CD14-positive monocyte (primary cell): Measurements from ENCODE around the gene STK32C. TPM values are rescaled to one million over a fixed set of nuclear protein-coding genes. Genes with fewer than 3 reads are reported as not detected.

ENCODE experiments used
- DNase-seq, 3 donors: peaks; one replicate each; pipeline ENCODE4 v3.0.0-alpha.2; 2011 to 2022
- H2AFZ ChIP-seq: 2 replicates; pipeline ENCODE4 v1.6.0; 2012; ENCODE audit warnings: mild to moderate bottlenecking, low read depth, low read length, inconsistent platforms; ENCODE audit not compliant: insufficient read depth, poor library complexity, severe bottlenecking
- H3K27ac ChIP-seq, 2 donors: 1 replicate in 1 of 2; 2 replicates in 1 of 2; pipeline ENCODE4 v1.5.1; 2012 to 2013; ENCODE audit warnings: low read length in 2 of 2, control low read depth in 1 of 2, inconsistent platforms in 1 of 2, low read depth in 1 of 2, mild to moderate bottlenecking in 1 of 2
- H3K27me3 ChIP-seq, 2 donors: one replicate each; pipeline versions ENCODE4 v1.6.0 to v1.6.1; 2011 to 2013; ENCODE audit warnings: low read length in 2 of 2; ENCODE audit not compliant: control insufficient read depth in 2 of 2, insufficient read depth in 2 of 2
- H3K36me3 ChIP-seq, 2 donors: replicated peaks in 1 of 2; 1 replicate in 1 of 2; 2 replicates in 1 of 2; pipeline versions ENCODE4 v1.5.1 to v1.6.1; 2012 to 2013; ENCODE audit warnings: low read length in 2 of 2, control low read depth in 1 of 2, inconsistent platforms in 1 of 2, mild to moderate bottlenecking in 1 of 2; ENCODE audit not compliant: insufficient read depth in 2 of 2, control insufficient read depth in 1 of 2
- H3K4me1 ChIP-seq, 2 donors: 1 replicate in 1 of 2; 2 replicates in 1 of 2; pipeline versions ENCODE4 v1.5.1 to v1.6.1; 2012 to 2013; ENCODE audit warnings: low read length in 2 of 2, control low read depth in 1 of 2, inconsistent platforms in 1 of 2, mild to moderate bottlenecking in 1 of 2, moderate library complexity in 1 of 2; ENCODE audit not compliant: insufficient read depth in 2 of 2, control insufficient read depth in 1 of 2
- H3K4me2 ChIP-seq: replicated peaks from 2 replicates; pipeline ENCODE3; 2012; ENCODE audit warnings: low read length, moderate library complexity, mild to moderate bottlenecking; ENCODE audit not compliant: poor library complexity, severe bottlenecking; ENCODE audit errors: extremely low read depth
- H3K4me3 ChIP-seq, 3 experiments: fragments of 200-600 bp in 1 of 3; sonication (generic) in 1 of 3; replicated peaks in 1 of 3; 1 replicate in 2 of 3; 2 replicates in 1 of 3; pipeline ENCODE4 v1.5.1; 2011 to 2013; ENCODE audit warnings: low read length in 3 of 3, mild to moderate bottlenecking in 3 of 3, control low read depth in 2 of 3, low read depth in 2 of 3, inconsistent platforms in 1 of 3, moderate library complexity in 1 of 3
- H3K79me2 ChIP-seq: 2 replicates; pipeline ENCODE4 v1.6.0; 2012; ENCODE audit warnings: mild to moderate bottlenecking, control low read depth, inconsistent platforms, low read length, moderate library complexity; ENCODE audit not compliant: insufficient read depth
- H3K9ac ChIP-seq: 2 replicates; pipeline ENCODE4 v1.6.0; 2017; ENCODE audit warnings: low read length, mild to moderate bottlenecking; ENCODE audit not compliant: insufficient read depth, poor library complexity, severe bottlenecking
- H3K9me3 ChIP-seq, 2 donors: replicated peaks in 1 of 2; 1 replicate in 1 of 2; 2 replicates in 1 of 2; pipeline versions ENCODE4 v1.5.1 to v1.6.1; 2012 to 2013; ENCODE audit warnings: low read length in 2 of 2, control low read depth in 1 of 2; ENCODE audit not compliant: control insufficient read depth in 1 of 2, insufficient read depth in 1 of 2
- H4K20me1 ChIP-seq: 2 replicates; pipeline ENCODE4 v1.6.0; 2012; ENCODE audit warnings: mild to moderate bottlenecking, low read length, control low read depth, moderate library complexity; ENCODE audit not compliant: insufficient read depth
- H3K27ac Mint-ChIP-seq, 7 donors: one replicate each; pipeline ENCODE4 v1.8.0; 2020; ENCODE audit warnings: mild to moderate bottlenecking in 7 of 7, mixed read lengths in 7 of 7, moderate library complexity in 6 of 7, inconsistent platforms in 2 of 7
- H3K27me3 Mint-ChIP-seq, 3 donors: one replicate each; pipeline ENCODE4 v1.8.0; 2021 to 2022; ENCODE audit warnings: low read depth in 3 of 3, mild to moderate bottlenecking in 3 of 3, mixed read lengths in 3 of 3, moderate library complexity in 3 of 3, inconsistent platforms in 1 of 3
- H3K36me3 Mint-ChIP-seq, 2 donors: one replicate each; pipeline ENCODE4 v1.8.0; 2020; ENCODE audit warnings: mixed read lengths in 2 of 2, inconsistent platforms in 1 of 2, mild to moderate bottlenecking in 1 of 2
- H3K4me1 Mint-ChIP-seq: one replicate; pipeline ENCODE4 v1.8.0; 2020; ENCODE audit warnings: mild to moderate bottlenecking, mixed read lengths
- H3K4me3 Mint-ChIP-seq, 2 donors: one replicate each; pipeline ENCODE4 v1.8.0; 2020; ENCODE audit warnings: mild to moderate bottlenecking in 2 of 2, mixed read lengths in 2 of 2, moderate library complexity in 1 of 2
- H3K9me3 Mint-ChIP-seq, 7 donors: one replicate each; pipeline ENCODE4 v1.8.0; 2020 to 2022; ENCODE audit warnings: mixed read lengths in 7 of 7, mild to moderate bottlenecking in 6 of 7, moderate library complexity in 6 of 7, inconsistent platforms in 2 of 7
- WGBS: methylation state at CpG from one replicate; pipeline ENCODE4 v1.1.5; 2013; ENCODE audit warnings: missing lambda C conversion rate; ENCODE audit not compliant: insufficient coverage; 5-methylcytosine and 5-hydroxymethylcytosine counted together
- intact Hi-C, 2 donors: fragments of 100-400 bp; cut with micrococcal nuclease; formaldehyde crosslinking; loops; one replicate each; pipeline versions ENCODE4 v1.15.0 to v1.15.1; 2023
- polyA plus RNA-seq, 3 donors: library from polyadenylated mRNA; depleted of rRNA in 1 of 3; unstranded in 2 of 3; stranded (reverse) in 1 of 3; fragments of 300-500 nt in 2 of 3; fragments of >200 nt in 1 of 3; fragmentation: Illumina TruSeq in 2 of 3; gene quantifications; 1 replicate in 2 of 3; 2 replicates in 1 of 3; pipeline ENCODE4 v1.2.3, GENCODE V29; 2012 to 2021
- TF ChIP-seq, protein P1 (sequence below): fragments of 200-600 bp; IDR thresholded peaks from one replicate; pipeline ENCODE4 v1.8.0; 2022; ENCODE audit warnings: antibody characterized with exemption, mild to moderate bottlenecking

The STK32C gene
- polyA plus RNA-seq, 3 donors = 13.6 to 22.8 (median 18.4) TPM

DNA sequence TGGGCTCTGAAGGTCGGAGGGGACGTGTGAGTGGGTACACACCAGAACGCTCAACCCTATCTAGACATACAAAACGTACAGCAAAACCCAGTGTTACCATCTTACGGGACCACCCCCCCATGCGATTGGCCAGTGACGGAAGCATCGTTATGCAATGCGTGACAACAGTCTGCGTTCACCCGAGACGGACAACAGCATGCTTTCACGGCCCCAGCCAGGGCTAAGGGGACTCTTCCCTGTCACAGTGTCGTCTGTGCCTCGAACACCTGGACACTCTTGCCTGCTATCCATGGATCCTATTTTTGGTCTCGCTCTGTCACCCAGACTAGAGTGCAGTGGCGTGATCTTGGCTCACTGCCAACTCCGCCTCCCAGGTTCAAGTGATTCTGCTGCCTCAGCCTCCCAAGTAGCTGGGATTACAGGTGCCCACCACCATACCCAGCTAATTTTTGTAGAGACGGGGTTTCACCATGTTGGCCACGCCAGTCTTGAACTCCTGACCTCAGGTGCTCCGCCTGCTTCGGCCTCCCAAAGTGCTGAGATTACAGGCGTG, 97.7 kb downstream of the STK32C start:
- TF ChIP-seq, protein P1, sequence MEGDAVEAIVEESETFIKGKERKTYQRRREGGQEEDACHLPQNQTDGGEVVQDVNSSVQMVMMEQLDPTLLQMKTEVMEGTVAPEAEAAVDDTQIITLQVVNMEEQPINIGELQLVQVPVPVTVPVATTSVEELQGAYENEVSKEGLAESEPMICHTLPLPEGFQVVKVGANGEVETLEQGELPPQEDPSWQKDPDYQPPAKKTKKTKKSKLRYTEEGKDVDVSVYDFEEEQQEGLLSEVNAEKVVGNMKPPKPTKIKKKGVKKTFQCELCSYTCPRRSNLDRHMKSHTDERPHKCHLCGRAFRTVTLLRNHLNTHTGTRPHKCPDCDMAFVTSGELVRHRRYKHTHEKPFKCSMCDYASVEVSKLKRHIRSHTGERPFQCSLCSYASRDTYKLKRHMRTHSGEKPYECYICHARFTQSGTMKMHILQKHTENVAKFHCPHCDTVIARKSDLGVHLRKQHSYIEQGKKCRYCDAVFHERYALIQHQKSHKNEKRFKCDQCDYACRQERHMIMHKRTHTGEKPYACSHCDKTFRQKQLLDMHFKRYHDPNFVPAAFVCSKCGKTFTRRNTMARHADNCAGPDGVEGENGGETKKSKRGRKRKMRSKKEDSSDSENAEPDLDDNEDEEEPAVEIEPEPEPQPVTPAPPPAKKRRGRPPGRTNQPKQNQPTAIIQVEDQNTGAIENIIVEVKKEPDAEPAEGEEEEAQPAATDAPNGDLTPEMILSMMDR = no peak
- Mint-ChIP-seq H3K4me3 (no peak overlapping the region), H3K4me1 (no peaks in the 10 kb centered on the region), H3K9me3 (peaks cover 4 to 20% (median 10%) of the 10 kb centered on the region in 7 donors), H3K27ac (no peak overlapping the region), H3K36me3 (peaks cover 26 to 28% of the 10 kb centered on the region in 2 donors), H3K27me3 (peaks cover 0 to 4% (median 2%) of the 10 kb centered on the region in 3 donors)
- DNase-seq = no peak
- Histone ChIP-seq H3K9ac (no peak overlapping the region), H3K9me3 (peaks cover 0 to 8% of the 10 kb centered on the region in 2 donors), H3K4me3 (no peak overlapping the region), H3K27me3 (no peaks in the 10 kb centered on the region), H3K4me1 (no peaks in the 10 kb centered on the region), H3K79me2 (no peaks in the 10 kb centered on the region), H4K20me1 (no peaks in the 10 kb centered on the region), H3K4me2 (no peak overlapping the region), H3K27ac (no peak overlapping the region), H2AFZ (no peak overlapping the region), H3K36me3 (no peaks in the 10 kb centered on the region)
- 94% methylated on average over 19 of the region's 23 CpGs for WGBS
- intact Hi-C loops = no loop called here

DNA sequence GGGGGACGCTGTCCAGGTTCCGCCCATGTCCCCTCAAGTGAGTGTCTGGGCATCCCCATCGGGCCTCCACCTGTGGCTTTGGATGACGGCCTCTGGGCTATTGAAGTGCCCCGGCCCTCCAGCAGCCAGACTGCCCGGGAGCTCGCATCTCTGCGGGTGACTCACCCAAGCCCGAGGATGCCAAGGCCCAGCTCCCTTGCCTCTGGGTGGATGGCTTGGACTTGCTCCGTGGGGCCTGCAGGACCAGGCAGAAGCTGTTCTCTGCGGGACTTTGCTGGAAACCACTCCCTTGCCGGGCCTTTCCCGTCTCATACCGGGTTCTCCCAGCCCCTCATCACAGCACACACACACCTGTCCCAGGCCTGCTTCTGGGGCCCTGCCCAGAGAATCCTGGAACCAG, 98.6 kb downstream of the STK32C start:
- Mint-ChIP-seq H3K36me3 (peaks cover 25 to 26% of the 10 kb centered on the region in 2 donors), H3K4me1 (no peaks in the 10 kb centered on the region), H3K9me3 (peaks cover 2 to 14% (median 6%) of the 10 kb centered on the region in 7 donors), H3K27ac (no peak overlapping the region), H3K27me3 (peaks cover 0 to 4% (median 2%) of the 10 kb centered on the region in 3 donors), H3K4me3 (no peak overlapping the region)
- Histone ChIP-seq H3K4me1 (no peaks in the 10 kb centered on the region), H3K27me3 (no peaks in the 10 kb centered on the region), H3K4me3 (no peak overlapping the region), H4K20me1 (no peaks in the 10 kb centered on the region), H3K79me2 (no peaks in the 10 kb centered on the region), H2AFZ (no peak overlapping the region), H3K36me3 (no peaks in the 10 kb centered on the region), H3K9me3 (peaks cover 0 to 5% of the 10 kb centered on the region in 2 donors), H3K27ac (no peak overlapping the region), H3K9ac (no peak overlapping the region), H3K4me2 (no peak overlapping the region)
- TF ChIP-seq, protein P1 = no peak
- no peak for DNase-seq
- intact Hi-C loops = no loop called here
- WGBS = 97% methylated on average over 11 of the region's 14 CpGs
